Type B pancreatic cell (in vitro differentiated cells): ENCODE measurements around the gene PLA2G4F. TPM values are rescaled to one million over a fixed set of nuclear protein-coding genes. Genes with fewer than 3 reads are reported as not detected.

Source experiments
- DNase-seq: peaks from one replicate; pipeline ENCODE4 v3.0.0; 2021; ENCODE audit warnings: mixed read lengths; ENCODE audit not compliant: unreplicated experiment; ENCODE audit errors: extremely low spot score
- H3K27ac Mint-ChIP-seq: 2 replicates; pipeline ENCODE4 v1.8.0; 2021; ENCODE audit warnings: mild to moderate bottlenecking, mixed read lengths
- H3K27me3 Mint-ChIP-seq: 2 replicates; pipeline ENCODE4 v1.8.0; 2021; ENCODE audit warnings: mixed read lengths
- H3K36me3 Mint-ChIP-seq: 2 replicates; pipeline ENCODE4 v1.8.0; 2021; ENCODE audit warnings: mixed read lengths
- H3K4me1 Mint-ChIP-seq: one replicate; pipeline ENCODE4 v1.8.0; 2021; ENCODE audit warnings: mixed read lengths; ENCODE audit not compliant: unreplicated experiment
- H3K4me3 Mint-ChIP-seq: 2 replicates; pipeline ENCODE4 v1.8.0; 2021; ENCODE audit warnings: mild to moderate bottlenecking, mixed read lengths
- H3K9me3 Mint-ChIP-seq: 2 replicates; pipeline ENCODE4 v1.8.0; 2021; ENCODE audit warnings: mixed read lengths
- total RNA-seq: library from RNA; stranded (reverse); gene quantifications from 2 replicates; pipeline ENCODE4 v1.2.1, GENCODE V29; 2021; ENCODE audit warnings: low replicate concordance
- TF ChIP-seq, protein P1 (sequence below): fragments of 200-600 bp; sonication (generic); conservative IDR thresholded peaks from 2 replicates; pipeline ENCODE4 v1.5.0; 2021; ENCODE audit warnings: antibody characterized with exemption, mild to moderate bottlenecking

The PLA2G4F gene
- total RNA-seq, 1 donor from 2014 or later = 1.1 TPM

DNA sequence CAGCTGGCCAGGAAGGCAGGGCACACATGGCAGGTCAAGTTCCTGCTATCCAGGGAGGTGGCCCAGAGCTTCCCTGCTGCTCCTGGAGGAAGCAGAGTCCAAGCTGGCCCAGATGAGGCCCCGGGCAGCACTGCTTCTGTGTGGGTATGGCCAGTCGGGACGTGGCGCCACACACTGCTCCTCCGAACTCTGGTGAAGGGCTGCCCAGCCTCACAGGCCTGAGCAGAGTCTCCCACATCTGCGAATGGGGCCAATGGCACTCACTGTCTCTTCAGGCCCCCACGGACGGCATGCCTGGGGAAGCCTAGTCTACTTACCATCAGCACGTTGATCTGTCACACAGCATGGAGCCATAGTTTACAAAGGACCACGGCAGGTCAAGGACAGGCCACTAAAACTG is 2.5 kb upstream of the PLA2G4F start:
- TF ChIP-seq, protein P1, sequence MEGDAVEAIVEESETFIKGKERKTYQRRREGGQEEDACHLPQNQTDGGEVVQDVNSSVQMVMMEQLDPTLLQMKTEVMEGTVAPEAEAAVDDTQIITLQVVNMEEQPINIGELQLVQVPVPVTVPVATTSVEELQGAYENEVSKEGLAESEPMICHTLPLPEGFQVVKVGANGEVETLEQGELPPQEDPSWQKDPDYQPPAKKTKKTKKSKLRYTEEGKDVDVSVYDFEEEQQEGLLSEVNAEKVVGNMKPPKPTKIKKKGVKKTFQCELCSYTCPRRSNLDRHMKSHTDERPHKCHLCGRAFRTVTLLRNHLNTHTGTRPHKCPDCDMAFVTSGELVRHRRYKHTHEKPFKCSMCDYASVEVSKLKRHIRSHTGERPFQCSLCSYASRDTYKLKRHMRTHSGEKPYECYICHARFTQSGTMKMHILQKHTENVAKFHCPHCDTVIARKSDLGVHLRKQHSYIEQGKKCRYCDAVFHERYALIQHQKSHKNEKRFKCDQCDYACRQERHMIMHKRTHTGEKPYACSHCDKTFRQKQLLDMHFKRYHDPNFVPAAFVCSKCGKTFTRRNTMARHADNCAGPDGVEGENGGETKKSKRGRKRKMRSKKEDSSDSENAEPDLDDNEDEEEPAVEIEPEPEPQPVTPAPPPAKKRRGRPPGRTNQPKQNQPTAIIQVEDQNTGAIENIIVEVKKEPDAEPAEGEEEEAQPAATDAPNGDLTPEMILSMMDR = no peak
- H3K27ac Mint-ChIP-seq = no peak overlapping the region
- H3K27me3 Mint-ChIP-seq = no peaks in the 10 kb centered on the region
- no peak overlapping the region for H3K4me3 Mint-ChIP-seq
- H3K4me1 Mint-ChIP-seq = peaks cover 8% of the 10 kb centered on the region
- peaks cover 21% of the 10 kb centered on the region for H3K36me3 Mint-ChIP-seq
- H3K9me3 Mint-ChIP-seq = no peaks in the 10 kb centered on the region
- DNase-seq = no peak

DNA sequence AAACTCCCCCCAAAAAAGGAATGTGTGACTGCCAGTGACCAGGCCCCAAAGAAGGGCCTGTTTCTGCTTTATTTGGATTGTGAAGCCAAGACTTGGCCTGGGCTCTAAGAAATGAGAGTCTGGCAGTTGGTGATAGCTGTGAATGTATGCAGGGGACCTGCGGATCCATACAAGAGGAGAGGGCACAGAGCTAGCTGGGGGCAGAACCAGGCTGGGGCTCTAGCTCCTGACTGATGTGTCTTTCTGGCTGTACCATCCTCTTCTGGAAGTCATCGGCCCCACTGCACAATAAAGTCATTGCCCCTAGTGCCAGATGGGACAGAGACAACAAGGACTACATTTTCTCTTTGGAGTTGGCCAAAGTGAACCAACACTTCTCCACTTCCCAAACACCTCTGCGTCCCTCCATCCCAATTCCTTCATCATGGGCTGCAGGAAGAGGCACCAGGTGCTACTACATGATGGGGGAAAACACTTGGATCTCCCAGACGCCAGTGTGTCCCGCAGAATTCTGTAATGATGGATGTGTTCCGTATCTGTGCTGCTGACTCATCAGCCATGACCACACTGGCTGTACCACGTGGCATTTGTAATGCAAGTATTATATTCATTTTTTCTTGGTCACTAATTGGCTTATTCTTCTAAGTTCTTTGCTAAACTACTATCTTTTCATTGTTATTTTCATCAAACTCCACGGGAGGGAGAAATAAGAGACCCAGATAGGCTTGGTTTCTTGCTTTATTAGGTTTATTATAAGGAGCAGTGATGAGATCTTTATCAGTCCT is 1.7 kb upstream of the PLA2G4F start:
- no peak for DNase-seq
- Mint-ChIP-seq H3K27ac (no peak overlapping the region), H3K9me3 (no peaks in the 10 kb centered on the region), H3K36me3 (peaks cover 17% of the 10 kb centered on the region), H3K27me3 (no peaks in the 10 kb centered on the region), H3K4me1 (peaks cover 8% of the 10 kb centered on the region), H3K4me3 (no peak overlapping the region)
- TF ChIP-seq, protein P1 = no peak

DNA sequence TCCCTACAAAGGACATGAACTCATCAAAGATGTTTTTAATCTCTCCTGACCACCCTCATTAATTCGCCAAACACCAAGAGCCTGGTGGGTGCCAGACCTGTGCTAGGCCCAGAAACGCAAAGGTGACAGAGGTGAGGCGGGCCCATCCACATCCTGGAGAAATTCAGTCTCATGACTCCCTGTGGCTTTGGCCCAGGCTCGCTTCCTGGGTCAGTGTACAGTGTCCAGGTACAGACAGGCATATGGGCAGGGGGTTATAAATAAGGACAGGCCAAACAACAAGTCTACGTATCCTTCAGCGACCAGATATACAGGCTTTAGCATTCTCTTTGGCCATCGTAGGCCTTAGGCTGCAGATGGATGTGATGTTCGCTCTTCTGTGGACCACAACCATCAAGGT is 945 bp upstream of the PLA2G4F start:
- Mint-ChIP-seq H3K4me1 (peaks cover 10% of the 10 kb centered on the region), H3K27ac (no peak overlapping the region), H3K4me3 (no peak overlapping the region), H3K27me3 (no peaks in the 10 kb centered on the region), H3K36me3 (peaks cover 11% of the 10 kb centered on the region), H3K9me3 (no peaks in the 10 kb centered on the region)
- TF ChIP-seq, protein P1 = no peak
- DNase-seq = no peak

DNA sequence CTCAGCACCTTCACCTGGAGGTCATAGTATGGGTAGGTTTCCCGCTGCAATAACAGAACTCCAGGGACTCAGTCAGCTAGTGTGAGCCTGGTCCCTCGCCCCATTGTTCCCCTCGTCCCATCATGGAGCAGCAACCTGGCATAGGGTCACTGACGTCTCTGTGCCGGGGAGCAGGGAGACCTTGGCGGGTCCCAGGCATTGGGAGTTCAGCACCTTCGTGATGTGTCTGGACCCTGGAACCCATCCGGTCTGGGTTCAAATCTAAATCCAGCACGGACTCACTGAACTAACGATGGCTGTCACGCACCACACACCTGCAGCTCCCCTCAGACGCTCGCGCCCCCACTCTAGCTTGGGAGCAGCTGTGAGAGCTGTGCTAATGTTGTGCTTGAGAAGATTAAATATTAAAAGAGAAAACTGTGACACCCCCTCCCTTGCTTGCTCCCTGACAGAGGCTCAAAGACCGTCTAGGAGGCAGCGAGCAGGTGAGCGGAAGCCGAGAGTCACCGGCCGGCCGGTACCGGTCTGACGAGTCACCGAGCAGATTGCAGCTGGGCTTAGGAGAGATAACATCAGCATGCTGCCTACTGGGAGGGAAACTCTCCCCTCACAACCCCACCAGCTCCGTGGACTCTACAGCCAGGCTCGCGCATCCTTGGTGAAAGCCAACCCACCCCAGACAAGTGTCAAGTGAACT is 742 bp downstream of the PLA2G4F start:
- Mint-ChIP-seq H3K4me1 (peaks cover 26% of the 10 kb centered on the region), H3K27me3 (no peaks in the 10 kb centered on the region), H3K36me3 (peaks cover 5% of the 10 kb centered on the region), H3K9me3 (no peaks in the 10 kb centered on the region), H3K27ac (peak overlapping the region; percentile 92), H3K4me3 (peak overlapping the region; percentile 84)
- no peak for DNase-seq
- TF ChIP-seq, protein P1 = no peak

DNA sequence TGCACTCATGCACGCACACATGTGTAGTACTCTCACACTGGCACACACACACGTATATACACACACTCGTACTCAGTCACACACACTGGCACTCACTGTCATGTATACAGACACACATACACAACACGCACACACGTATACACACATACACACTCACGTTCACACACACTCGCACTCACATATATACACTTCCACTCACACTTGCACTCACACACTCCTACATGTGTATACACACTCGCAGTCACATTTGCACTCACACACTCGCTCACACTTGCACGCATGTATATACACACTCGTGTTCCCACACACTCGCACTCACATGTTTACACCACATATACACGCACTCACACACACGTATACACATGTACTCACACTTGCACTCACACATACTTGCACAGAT is 1.5 kb downstream of the PLA2G4F start:
- Mint-ChIP-seq H3K27me3 (no peaks in the 10 kb centered on the region), H3K36me3 (peaks cover 5% of the 10 kb centered on the region), H3K9me3 (no peaks in the 10 kb centered on the region), H3K27ac (no peak overlapping the region), H3K4me1 (peaks cover 26% of the 10 kb centered on the region), H3K4me3 (no peak overlapping the region)
- TF ChIP-seq, protein P1 = no peak
- no peak for DNase-seq
